ENCODE measurements around the gene PIRT. TPM values are rescaled to one million over a fixed set of nuclear protein-coding genes. Genes with fewer than 3 reads are reported as not detected.
"Not testable (repeated sequence)": the region's sequence is repeated elsewhere in the genome, so short reads cannot be mapped to it uniquely, and the experiment has no call there.

The PIRT gene
- total RNA-seq, 1 donor from 2014 or later: not detected

GRCh38 chr17:10871914-10872313 lies 34.0 kb upstream of the PIRT start:
- H3K4me1 Mint-ChIP-seq (ENCODE audit: unreplicated experiment): no peaks in the 10 kb centered on the region
- H3K4me3 Mint-ChIP-seq (ENCODE audit: unreplicated experiment): no peak overlapping the region
- no peak for TF ChIP-seq CTCF (IDR thresholded peaks at IDR 0.05)
- peaks cover 8% of the 10 kb centered on the region for H3K9me3 Mint-ChIP-seq (ENCODE audit: unreplicated experiment)
- no peak overlapping the region for H3K27ac Mint-ChIP-seq (ENCODE audit: unreplicated experiment)
- no peaks in the 10 kb centered on the region for H3K27me3 Mint-ChIP-seq (ENCODE audit: unreplicated experiment)
- no peak for DNase-seq (ENCODE audit: extremely low spot score, unreplicated experiment)
- no peaks in the 10 kb centered on the region for H3K36me3 Mint-ChIP-seq (ENCODE audit: unreplicated experiment)

GRCh38 chr17:10870336-10871050 lies 32.6 kb upstream of the PIRT start:
- Mint-ChIP-seq H3K27me3 (ENCODE audit: unreplicated experiment) (no peaks in the 10 kb centered on the region), H3K27ac (ENCODE audit: unreplicated experiment) (no peak overlapping the region), H3K4me3 (ENCODE audit: unreplicated experiment) (no peak overlapping the region), H3K36me3 (ENCODE audit: unreplicated experiment) (no peaks in the 10 kb centered on the region), H3K9me3 (ENCODE audit: unreplicated experiment) (peaks cover 8% of the 10 kb centered on the region), H3K4me1 (ENCODE audit: unreplicated experiment) (no peaks in the 10 kb centered on the region)
- DNase-seq (ENCODE audit: extremely low spot score, unreplicated experiment): no peak
- no peak for TF ChIP-seq CTCF (IDR thresholded peaks at IDR 0.05)

GRCh38 chr17:10868744-10869143 lies 30.9 kb upstream of the PIRT start:
- H3K4me3 Mint-ChIP-seq (ENCODE audit: unreplicated experiment); H3K4me1 Mint-ChIP-seq (ENCODE audit: unreplicated experiment): not testable (repeated sequence)

GRCh38 chr17:10859051-10859450 lies 21.2 kb upstream of the PIRT start:
- no peak for TF ChIP-seq CTCF (IDR thresholded peaks at IDR 0.05)
- H3K27ac Mint-ChIP-seq (ENCODE audit: unreplicated experiment): no peak overlapping the region
- H3K9me3 Mint-ChIP-seq (ENCODE audit: unreplicated experiment): peaks cover 15% of the 10 kb centered on the region
- no peaks in the 10 kb centered on the region for H3K27me3 Mint-ChIP-seq (ENCODE audit: unreplicated experiment)
- DNase-seq (ENCODE audit: extremely low spot score, unreplicated experiment): no peak
- no peak overlapping the region for H3K4me3 Mint-ChIP-seq (ENCODE audit: unreplicated experiment)
- no peaks in the 10 kb centered on the region for H3K36me3 Mint-ChIP-seq (ENCODE audit: unreplicated experiment)
- no peaks in the 10 kb centered on the region for H3K4me1 Mint-ChIP-seq (ENCODE audit: unreplicated experiment)

More at GRCh38 chr17:10868744-10869143, 30.9 kb upstream of the PIRT start:
- H3K27ac Mint-ChIP-seq (ENCODE audit: unreplicated experiment); H3K9me3 Mint-ChIP-seq (ENCODE audit: unreplicated experiment); H3K27me3 Mint-ChIP-seq (ENCODE audit: unreplicated experiment); H3K36me3 Mint-ChIP-seq (ENCODE audit: unreplicated experiment); DNase-seq (ENCODE audit: extremely low spot score, unreplicated experiment): not testable (repeated sequence)

GRCh38 chr17:10857976-10858375 lies 20.1 kb upstream of the PIRT start:
- no peak for TF ChIP-seq CTCF (IDR thresholded peaks at IDR 0.05)
- no peak for DNase-seq (ENCODE audit: extremely low spot score, unreplicated experiment)
- Mint-ChIP-seq H3K4me1 (ENCODE audit: unreplicated experiment) (no peaks in the 10 kb centered on the region), H3K27me3 (ENCODE audit: unreplicated experiment) (no peaks in the 10 kb centered on the region), H3K36me3 (ENCODE audit: unreplicated experiment) (no peaks in the 10 kb centered on the region), H3K4me3 (ENCODE audit: unreplicated experiment) (no peak overlapping the region), H3K9me3 (ENCODE audit: unreplicated experiment) (peaks cover 13% of the 10 kb centered on the region), H3K27ac (ENCODE audit: unreplicated experiment) (no peak overlapping the region)

GRCh38 chr17:10846636-10847035 lies 8.7 kb upstream of the PIRT start:
- not testable (repeated sequence) for H3K4me1 Mint-ChIP-seq (ENCODE audit: unreplicated experiment); H3K36me3 Mint-ChIP-seq (ENCODE audit: unreplicated experiment); H3K27ac Mint-ChIP-seq (ENCODE audit: unreplicated experiment); H3K9me3 Mint-ChIP-seq (ENCODE audit: unreplicated experiment); DNase-seq (ENCODE audit: extremely low spot score, unreplicated experiment); H3K4me3 Mint-ChIP-seq (ENCODE audit: unreplicated experiment)
- H3K27me3 Mint-ChIP-seq (ENCODE audit: unreplicated experiment): peaks cover 15% of the 10 kb centered on the region
